Activated CD4-positive, alpha-beta T cell treated with anti-CD3 and anti-CD28 coated beads for 36 hours (primary cell): Measurements from ENCODE around the gene DEPDC5. TPM values are rescaled to one million over a fixed set of nuclear protein-coding genes. Genes with fewer than 3 reads are reported as not detected.

ENCODE experiments used
- ATAC-seq: fragments of 200-7000 bp; cut with Tn5 transposase; one replicate; pipeline ENCODE4 v1.10.0; 2021; ENCODE audit warnings: mild to moderate bottlenecking, moderate library complexity
- CTCF ChIA-PET: fragments of 350-600 bp; sonication (Branson Sonifier 250); formaldehyde crosslinking; loops from one replicate; lab custom pipeline; 2021; ENCODE audit warnings: antibody characterized with exemption; lab: Charles Lee
- POLR2A ChIA-PET: fragments of 350-600 bp; sonication (Branson Sonifier 250); formaldehyde crosslinking; loops from one replicate; lab custom pipeline; 2021; ENCODE audit warnings: antibody characterized with exemption, inconsistent platforms; lab: Charles Lee
- DNase-seq: peaks from one replicate; pipeline ENCODE4 v3.0.0-alpha.2; 2020
- H3K27ac Mint-ChIP-seq: one replicate; pipeline ENCODE4 v1.8.0; 2021; ENCODE audit warnings: mixed read lengths
- H3K27me3 Mint-ChIP-seq: one replicate; pipeline ENCODE4 v1.8.0; 2021; ENCODE audit warnings: mixed read lengths
- H3K36me3 Mint-ChIP-seq: one replicate; pipeline ENCODE4 v1.8.0; 2021; ENCODE audit warnings: low read depth, mixed read lengths
- H3K4me1 Mint-ChIP-seq: one replicate; pipeline ENCODE4 v1.8.0; 2021; ENCODE audit warnings: mixed read lengths
- H3K4me3 Mint-ChIP-seq: one replicate; pipeline ENCODE4 v1.8.0; 2021; ENCODE audit warnings: mild to moderate bottlenecking, moderate library complexity, mixed read lengths
- H3K9me3 Mint-ChIP-seq: one replicate; pipeline ENCODE4 v1.8.0; 2021; ENCODE audit warnings: low read depth, mixed read lengths
- intact Hi-C, 2 experiments: fragments of 100-400 bp; cut with DNase I in 1 of 2; cut with micrococcal nuclease in 1 of 2; formaldehyde crosslinking; loops; one replicate each; pipeline versions ENCODE4 v1.14.2 to v1.15.1; 2022 to 2024; cut with DNase I, micrococcal nuclease
- total RNA-seq, 2 experiments: library from RNA; stranded (reverse); gene quantifications; one replicate each; pipeline ENCODE4 v1.2.3, GENCODE V29; 2021

Gene DEPDC5
- total RNA-seq, 2 experiments from 2014 or later = 35.3 to 47.1 TPM

DNA sequence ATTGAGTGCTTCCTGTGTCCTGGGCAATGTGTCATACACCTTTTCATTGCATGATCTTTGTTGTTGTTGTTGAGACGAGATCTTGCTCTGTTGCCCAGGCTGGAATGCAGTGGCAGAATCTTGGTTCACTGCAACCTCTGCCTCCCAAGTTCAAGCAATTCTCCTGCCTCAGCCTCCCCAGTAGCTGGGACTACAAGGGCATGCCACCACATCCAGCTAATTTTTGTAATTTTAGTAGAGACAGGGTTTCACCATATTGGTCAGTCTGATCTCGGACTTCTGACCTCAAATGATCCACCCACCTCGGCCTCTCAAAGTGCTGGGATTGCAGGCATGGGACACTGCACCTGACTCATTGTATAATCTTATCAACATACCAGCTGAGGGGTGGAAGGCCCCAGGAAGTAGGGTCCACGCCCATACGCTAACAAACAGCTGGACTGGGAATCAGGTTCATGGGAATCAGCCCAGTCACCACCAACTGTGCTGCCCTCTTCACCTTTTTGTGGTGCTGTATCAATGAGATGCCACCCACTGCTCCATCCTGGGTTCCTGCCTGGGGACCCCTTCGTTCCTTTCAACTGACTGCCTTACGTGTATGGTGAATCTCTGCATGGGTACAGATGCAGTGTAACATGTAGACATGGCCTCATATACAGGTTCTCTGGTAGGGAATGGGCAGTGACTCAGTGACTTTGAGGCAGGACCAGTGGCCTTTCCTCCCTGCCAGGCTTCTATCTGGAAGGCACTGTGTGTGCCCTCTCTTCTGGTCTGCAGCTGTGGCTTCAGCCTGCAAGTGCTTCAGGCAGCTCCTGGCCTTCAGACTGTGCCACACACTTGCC lies 158.0 kb downstream of the DEPDC5 start:
- no peak for ATAC-seq
- no peaks in the 10 kb centered on the region for H3K4me1 Mint-ChIP-seq
- H3K36me3 Mint-ChIP-seq = peaks cover 14% of the 10 kb centered on the region
- no peak for DNase-seq
- intact Hi-C loops = no loop called here
- H3K4me3 Mint-ChIP-seq = no peak overlapping the region
- ChIA-PET CTCF (interaction anchor here (0.7 kb wide), 1 partner anchor 237 kb away, joined by 3 read pairs; no protein-coding TSS in a partner anchor), POLR2A (no interaction called here)
- no peaks in the 10 kb centered on the region for H3K27me3 Mint-ChIP-seq
- no peak overlapping the region for H3K27ac Mint-ChIP-seq
- H3K9me3 Mint-ChIP-seq = no peaks in the 10 kb centered on the region

DNA sequence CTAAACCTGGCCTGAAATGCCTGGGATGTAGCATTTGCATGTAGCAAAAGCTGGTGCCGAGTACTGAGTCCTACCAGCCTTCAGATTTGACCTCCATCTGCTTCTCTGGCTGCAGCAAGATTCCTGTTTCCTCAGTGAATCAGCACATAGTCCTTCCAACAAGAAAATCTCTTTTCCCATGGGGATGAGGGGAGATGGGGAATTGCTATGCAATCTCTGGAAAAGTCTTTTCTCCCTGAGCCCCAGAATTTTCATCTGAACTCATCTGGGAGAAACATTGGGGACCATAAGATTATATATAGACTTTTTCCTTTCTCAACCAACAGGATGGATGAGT lies 158.6 kb downstream of the DEPDC5 start:
- POLR2A ChIA-PET = no interaction called here

DNA sequence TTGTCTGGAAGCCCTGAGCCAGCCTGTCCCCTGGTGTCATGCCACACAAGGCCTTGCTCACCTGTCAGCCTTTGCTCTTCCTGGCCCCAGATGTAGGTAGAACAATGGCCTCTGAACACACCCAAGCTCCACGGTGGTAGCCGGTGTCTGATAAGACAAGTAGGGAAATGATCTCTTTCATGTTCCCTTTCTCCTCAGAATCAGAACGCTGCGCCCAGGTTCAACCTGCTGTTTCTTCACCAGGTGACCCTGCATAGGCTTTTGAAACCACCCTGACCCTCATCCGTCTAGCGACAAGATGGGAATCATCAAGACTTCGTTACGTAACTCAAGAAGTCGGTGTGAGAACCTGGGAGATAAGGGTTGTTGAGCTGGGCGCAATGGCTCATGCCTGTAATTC lies 161.8 kb downstream of the DEPDC5 start:
- H3K4me1 Mint-ChIP-seq = peaks cover 7% of the 10 kb centered on the region
- H3K4me3 Mint-ChIP-seq = no peak overlapping the region
- ChIA-PET POLR2A (no interaction called here), CTCF (no interaction called here)
- no peaks in the 10 kb centered on the region for H3K36me3 Mint-ChIP-seq
- ATAC-seq = no peak
- no peaks in the 10 kb centered on the region for H3K9me3 Mint-ChIP-seq
- H3K27me3 Mint-ChIP-seq = no peaks in the 10 kb centered on the region
- no peak overlapping the region for H3K27ac Mint-ChIP-seq
- no peak for DNase-seq
- intact Hi-C loops = no loop called here

More for the DNA sequence above, 158.6 kb downstream of the DEPDC5 start:
- Mint-ChIP-seq H3K9me3 (no peaks in the 10 kb centered on the region), H3K4me3 (no peak overlapping the region), H3K27me3 (no peaks in the 10 kb centered on the region), H3K4me1 (peaks cover 3% of the 10 kb centered on the region), H3K27ac (no peak overlapping the region), H3K36me3 (peaks cover 11% of the 10 kb centered on the region)
- ATAC-seq (no peak), DNase-seq (no peak)
- intact Hi-C loops = no loop called here
- CTCF ChIA-PET = interaction anchor here (0.7 kb wide), 1 partner anchor 236 kb away, joined by 3 read pairs; no protein-coding TSS in a partner anchor

DNA sequence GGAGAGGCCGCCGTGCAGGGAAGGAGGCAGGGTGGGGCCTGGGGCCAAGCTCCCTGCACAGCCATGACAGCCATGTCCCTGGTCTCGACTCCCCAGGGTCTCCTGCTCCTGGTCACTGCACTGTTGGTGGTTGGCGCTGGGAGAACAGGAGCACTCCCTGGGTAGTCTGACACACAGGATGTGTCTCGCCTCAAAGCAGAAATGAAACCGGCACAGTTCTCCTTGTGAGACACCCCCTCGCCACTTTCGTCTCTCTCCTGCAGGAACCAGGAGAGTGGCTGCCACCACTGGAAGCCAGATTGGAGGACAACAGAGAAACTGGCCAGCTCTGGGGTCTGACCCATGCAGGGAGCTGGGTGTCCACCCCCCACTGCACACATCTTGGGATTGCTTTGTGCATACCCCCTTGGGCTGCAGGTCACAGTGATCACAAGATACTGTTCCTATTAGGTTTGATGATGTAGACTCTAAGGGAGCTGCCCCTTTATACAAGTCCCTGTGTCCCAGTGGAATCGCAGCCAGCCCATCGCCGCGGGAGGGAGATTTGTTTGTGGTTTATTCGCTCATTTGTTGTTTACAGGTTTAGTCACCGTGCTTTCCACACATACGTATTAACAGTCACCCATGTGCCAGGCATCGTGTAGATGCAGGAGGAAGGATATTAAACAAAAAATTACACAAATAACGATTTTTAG lies 163.6 kb downstream of the DEPDC5 start:
- H3K27ac Mint-ChIP-seq = no peak overlapping the region
- H3K4me3 Mint-ChIP-seq = no peak overlapping the region
- CTCF ChIA-PET = interaction anchor here (0.6 kb wide), 1 partner anchor 71 kb away, joined by 3 read pairs; no protein-coding TSS in a partner anchor
- no peaks in the 10 kb centered on the region for H3K27me3 Mint-ChIP-seq
- POLR2A ChIA-PET = no interaction called here
- H3K4me1 Mint-ChIP-seq = peaks cover 7% of the 10 kb centered on the region
- ATAC-seq (peak; percentile 76), DNase-seq (peak; percentile 31)
- intact Hi-C loops = no loop called here
- H3K9me3 Mint-ChIP-seq = no peaks in the 10 kb centered on the region
- no peaks in the 10 kb centered on the region for H3K36me3 Mint-ChIP-seq

DNA sequence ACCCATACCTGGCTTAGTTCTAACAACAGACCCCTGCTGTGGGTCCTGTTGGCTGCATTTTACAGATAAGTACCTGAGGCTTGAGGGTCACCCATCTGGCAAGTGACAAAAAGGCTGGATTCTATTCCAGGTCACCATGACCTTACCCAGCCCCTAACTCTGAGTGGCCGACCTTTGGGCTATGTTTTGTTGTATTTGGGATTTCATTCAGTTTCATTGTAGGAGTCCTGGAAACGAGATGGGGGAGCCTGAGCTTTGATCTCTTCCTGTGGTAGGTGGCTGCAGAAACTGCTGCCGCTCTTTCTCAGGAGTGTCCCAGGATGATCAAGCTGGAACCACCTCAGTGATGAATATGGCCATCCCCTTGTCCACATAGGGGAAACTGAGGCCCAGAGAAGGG lies 165.9 kb downstream of the DEPDC5 start:
- no peaks in the 10 kb centered on the region for H3K27me3 Mint-ChIP-seq
- peaks cover 7% of the 10 kb centered on the region for H3K4me1 Mint-ChIP-seq
- ATAC-seq (no peak), DNase-seq (no peak)
- no peaks in the 10 kb centered on the region for H3K36me3 Mint-ChIP-seq
- no peaks in the 10 kb centered on the region for H3K9me3 Mint-ChIP-seq
- ChIA-PET CTCF (interaction anchor here (1.0 kb wide), 1 partner anchor 51 kb away, joined by 3 read pairs; no protein-coding TSS in a partner anchor), POLR2A (no interaction called here)
- intact Hi-C loops = no loop called here
- H3K4me3 Mint-ChIP-seq = no peak overlapping the region
- H3K27ac Mint-ChIP-seq = no peak overlapping the region

DNA sequence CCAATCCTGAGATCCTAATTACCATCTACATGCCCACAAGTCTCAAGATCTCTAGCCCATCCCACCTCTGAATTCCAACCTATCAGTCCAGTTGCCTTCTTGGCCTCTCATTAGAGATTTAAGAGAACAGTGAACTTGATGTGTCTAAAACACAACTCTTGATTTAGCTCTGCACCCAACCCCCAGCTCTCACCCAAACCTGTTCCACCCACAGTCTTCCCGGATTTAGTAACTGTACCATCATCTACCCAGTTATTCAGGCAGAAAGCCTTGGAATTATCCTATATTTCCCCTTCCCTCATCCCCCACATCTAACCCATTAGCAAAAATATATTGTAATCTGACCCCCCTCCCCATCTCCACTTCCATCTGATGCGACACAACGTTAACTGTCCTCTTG lies 166.5 kb downstream of the DEPDC5 start:
- ATAC-seq (no peak), DNase-seq (no peak)
- no peaks in the 10 kb centered on the region for H3K9me3 Mint-ChIP-seq
- H3K4me3 Mint-ChIP-seq = no peak overlapping the region
- peaks cover 5% of the 10 kb centered on the region for H3K27me3 Mint-ChIP-seq
- POLR2A ChIA-PET = no interaction called here
- no peaks in the 10 kb centered on the region for H3K36me3 Mint-ChIP-seq
- H3K27ac Mint-ChIP-seq = no peak overlapping the region
- intact Hi-C loops = no loop called here
- CTCF ChIA-PET = no interaction called here
- H3K4me1 Mint-ChIP-seq = peaks cover 7% of the 10 kb centered on the region

DNA sequence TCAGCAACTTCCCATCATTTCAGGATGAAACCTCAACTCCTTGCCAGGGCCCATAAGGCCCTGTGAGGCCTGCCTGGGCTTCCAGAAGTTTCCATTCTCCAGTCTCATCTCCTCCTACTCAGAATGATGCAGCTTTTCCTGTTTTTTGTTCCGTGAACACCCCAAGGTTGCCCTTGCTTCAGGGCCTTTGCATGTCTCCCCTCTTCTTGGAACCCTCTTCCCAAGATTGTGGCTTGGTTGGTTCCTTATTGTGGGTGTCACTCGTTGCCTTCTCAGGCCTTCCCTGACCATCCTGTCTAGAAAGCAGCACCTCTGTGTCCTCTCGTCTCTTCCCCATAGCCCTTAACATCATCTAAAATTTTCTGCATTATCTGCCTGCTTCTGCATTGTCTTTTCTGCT lies 167.3 kb downstream of the DEPDC5 start:
- ChIA-PET POLR2A (no interaction called here), CTCF (no interaction called here)
- Mint-ChIP-seq H3K9me3 (no peaks in the 10 kb centered on the region), H3K4me1 (peaks cover 7% of the 10 kb centered on the region), H3K27me3 (peaks cover 10% of the 10 kb centered on the region), H3K36me3 (no peaks in the 10 kb centered on the region), H3K4me3 (no peak overlapping the region), H3K27ac (no peak overlapping the region)
- DNase-seq (no peak), ATAC-seq (no peak)
- intact Hi-C loops = no loop called here

DNA sequence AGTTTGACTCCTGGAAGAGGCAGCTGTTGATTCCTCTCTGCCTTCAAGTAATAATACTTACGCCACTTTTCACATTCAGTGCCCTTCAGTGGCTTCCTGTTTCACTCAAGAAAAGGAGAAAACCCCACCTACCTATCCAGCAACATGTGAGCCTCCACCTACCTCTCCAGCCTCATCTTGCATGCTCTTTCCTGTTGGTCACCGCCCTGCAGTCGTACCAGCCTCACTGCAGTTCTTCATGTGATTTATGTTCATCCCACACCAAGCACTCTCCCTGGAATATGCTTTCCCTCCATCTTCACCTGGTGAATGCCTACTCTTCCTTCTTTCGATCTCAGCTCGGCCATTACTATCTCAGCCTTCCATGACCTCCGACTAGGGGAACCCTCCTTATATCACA lies 168.7 kb downstream of the DEPDC5 start:
- Mint-ChIP-seq H3K36me3 (no peaks in the 10 kb centered on the region), H3K4me1 (peaks cover 3% of the 10 kb centered on the region), H3K4me3 (no peak overlapping the region), H3K27ac (no peak overlapping the region), H3K27me3 (peaks cover 10% of the 10 kb centered on the region), H3K9me3 (no peaks in the 10 kb centered on the region)
- CTCF ChIA-PET = no interaction called here
- intact Hi-C loops = no loop called here
- POLR2A ChIA-PET = no interaction called here
- no peak for DNase-seq
- no peak for ATAC-seq

DNA sequence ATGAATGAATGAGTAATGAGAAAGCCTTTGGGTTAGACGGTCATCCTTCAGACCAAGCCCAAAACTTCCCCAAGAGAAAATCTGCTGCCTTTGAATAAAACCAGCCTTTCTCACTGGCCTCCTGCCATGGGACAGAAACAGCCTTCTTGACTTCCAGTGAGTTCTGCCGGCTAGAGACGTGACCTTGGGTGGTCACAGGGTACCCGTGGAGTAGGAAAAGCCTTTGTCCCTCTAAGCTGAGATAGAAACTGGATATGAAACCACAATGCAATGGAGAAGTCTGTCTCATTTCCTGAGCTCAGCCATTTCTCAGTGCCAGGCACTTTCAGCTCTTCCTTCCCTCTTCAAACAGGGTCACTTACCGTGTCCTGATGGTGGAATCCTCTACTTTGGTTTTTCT lies 169.3 kb downstream of the DEPDC5 start:
- H3K27ac Mint-ChIP-seq = no peak overlapping the region
- no peaks in the 10 kb centered on the region for H3K4me1 Mint-ChIP-seq
- no peaks in the 10 kb centered on the region for H3K36me3 Mint-ChIP-seq
- H3K9me3 Mint-ChIP-seq = no peaks in the 10 kb centered on the region
- ATAC-seq = no peak
- no peak overlapping the region for H3K4me3 Mint-ChIP-seq
- ChIA-PET POLR2A (no interaction called here), CTCF (interaction anchor here (0.6 kb wide), 1 partner anchor 57 kb away, joined by 3 read pairs; no protein-coding TSS in a partner anchor)
- intact Hi-C loops = no loop called here
- DNase-seq = no peak
- H3K27me3 Mint-ChIP-seq = peaks cover 10% of the 10 kb centered on the region

DNA sequence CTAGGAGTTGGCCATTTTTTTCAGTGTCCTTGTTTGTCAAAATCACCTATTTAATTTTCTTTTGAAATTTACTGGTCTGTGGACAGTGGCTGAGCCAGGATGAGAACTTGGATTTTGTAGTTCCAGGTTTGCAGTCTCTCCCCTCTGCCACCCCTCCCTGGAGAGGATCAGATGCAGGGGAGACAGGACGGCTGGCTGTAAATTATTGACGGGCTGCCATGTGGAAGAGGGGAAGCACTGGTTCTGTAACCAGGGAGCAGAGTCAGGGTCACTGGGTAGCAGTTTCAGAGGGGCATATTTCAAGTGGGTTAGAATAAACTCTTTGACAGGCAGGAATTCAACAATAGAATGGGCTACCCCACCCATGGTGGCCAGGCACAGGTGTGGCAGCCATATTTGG lies 169.9 kb downstream of the DEPDC5 start:
- Mint-ChIP-seq H3K4me3 (no peak overlapping the region), H3K27me3 (peaks cover 10% of the 10 kb centered on the region), H3K9me3 (no peaks in the 10 kb centered on the region), H3K36me3 (no peaks in the 10 kb centered on the region), H3K27ac (no peak overlapping the region), H3K4me1 (no peaks in the 10 kb centered on the region)
- DNase-seq (no peak), ATAC-seq (no peak)
- intact Hi-C loops = no loop called here
- ChIA-PET POLR2A (no interaction called here), CTCF (no interaction called here)

DNA sequence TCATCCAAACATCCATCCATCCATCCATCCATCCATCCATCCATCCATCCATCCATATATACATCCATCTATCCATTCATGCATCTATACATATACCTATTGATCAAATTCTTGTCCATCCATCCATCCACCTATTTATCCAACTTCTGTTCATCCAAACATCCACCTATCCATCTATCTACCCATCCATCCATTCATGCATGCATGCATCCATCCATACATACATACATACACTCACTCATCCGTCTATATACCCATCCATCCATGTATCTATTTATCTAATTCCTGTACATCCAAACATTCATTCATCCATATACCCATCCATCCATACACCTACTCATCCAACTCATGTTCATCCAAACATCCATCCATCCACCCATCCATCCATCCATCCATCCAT lies 171.2 kb downstream of the DEPDC5 start:
- H3K9me3 Mint-ChIP-seq = no peaks in the 10 kb centered on the region
- CTCF ChIA-PET = no interaction called here
- no peaks in the 10 kb centered on the region for H3K4me1 Mint-ChIP-seq
- peaks cover 13% of the 10 kb centered on the region for H3K27me3 Mint-ChIP-seq
- no peak overlapping the region for H3K27ac Mint-ChIP-seq
- intact Hi-C loops = no loop called here
- POLR2A ChIA-PET = no interaction called here
- H3K4me3 Mint-ChIP-seq = no peak overlapping the region
- DNase-seq = no peak
- no peaks in the 10 kb centered on the region for H3K36me3 Mint-ChIP-seq
- ATAC-seq = no peak

DNA sequence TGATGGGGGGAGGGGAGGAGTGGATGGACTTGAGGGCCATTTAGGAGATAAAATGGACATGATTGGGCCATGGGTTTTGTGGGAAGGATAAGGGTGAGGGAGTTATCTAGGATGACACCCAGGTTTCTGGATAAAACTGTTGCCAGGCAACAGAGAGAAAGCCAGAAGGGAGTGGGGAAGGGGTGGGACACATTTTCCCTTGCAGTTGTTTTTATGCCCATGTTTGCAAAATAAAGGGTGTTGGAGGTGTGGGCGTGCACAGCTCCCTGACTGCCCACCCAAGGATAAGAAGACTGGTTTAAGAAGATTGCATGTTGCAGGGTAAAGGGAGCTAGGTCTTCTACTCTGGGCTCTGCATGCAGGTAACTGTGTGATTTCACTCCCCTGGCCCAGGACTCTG lies 172.2 kb downstream of the DEPDC5 start:
- Mint-ChIP-seq H3K27ac (no peak overlapping the region), H3K4me3 (no peak overlapping the region), H3K36me3 (no peaks in the 10 kb centered on the region), H3K4me1 (no peaks in the 10 kb centered on the region), H3K27me3 (peaks cover 13% of the 10 kb centered on the region), H3K9me3 (no peaks in the 10 kb centered on the region)
- ChIA-PET CTCF (no interaction called here), POLR2A (no interaction called here)
- intact Hi-C loops = no loop called here
- no peak for DNase-seq
- no peak for ATAC-seq
